ENCODE measurements around the gene C15orf61.

Gene C15orf61

GRCh38 chr15:67511606-67512005 lies 9.3 kb upstream of the C15orf61 start:
- no peaks in the 10 kb centered on the region for H3K79me1 ChIP-seq (ENCODE audit: low read length)
- no peaks in the 10 kb centered on the region for H3K36me3 ChIP-seq (ENCODE audit: control insufficient read depth in 1 of 2, insufficient read depth in 2 of 2, low read length in 2 of 2)
- no CpG with 5 or more reads among the region's 3 CpGs for WGBS (ENCODE audit: extremely low coverage, insufficient coverage, insufficient read length)
- no peak overlapping the region for H2AK5ac ChIP-seq (ENCODE audit: low read length)
- H3K79me2 ChIP-seq (ENCODE audit: control insufficient read depth, insufficient read depth, low read length, poor library complexity) = no peaks in the 10 kb centered on the region
- H3K14ac ChIP-seq (ENCODE audit: low read length) = no peak overlapping the region
- no peak overlapping the region for H3K4me3 ChIP-seq (ENCODE audit: low read depth, low read length)
- H2BK5ac ChIP-seq (ENCODE audit: low read depth, low read length, poor library complexity) = no peak overlapping the region
- DNase-seq = no peak
- H3K18ac ChIP-seq (ENCODE audit: low read length) = no peak overlapping the region
- no peak overlapping the region for H3K27ac ChIP-seq (ENCODE audit: low read depth, low read length)
- H2BK12ac ChIP-seq (ENCODE audit: low read length) = no peak overlapping the region
- no peak overlapping the region for H2AFZ ChIP-seq (ENCODE audit: insufficient read depth, low read length, poor library complexity)
- H3K27me3 ChIP-seq (ENCODE audit: insufficient read depth, low read length) = no peaks in the 10 kb centered on the region
- H3K9me3 ChIP-seq (ENCODE audit: insufficient read depth, low read depth, low read length) = no peaks in the 10 kb centered on the region
- H3K4me1 ChIP-seq (ENCODE audit: control insufficient read depth in 1 of 2, insufficient read depth in 2 of 2, low read length in 2 of 2) = no peaks in the 10 kb centered on the region
- no peak overlapping the region for H3K23ac ChIP-seq (ENCODE audit: low read length)
- H3K4me2 ChIP-seq (ENCODE audit: low read length) = no peak overlapping the region
- H4K12ac ChIP-seq (ENCODE audit: low read depth, low read length) = no peak overlapping the region
- H3K4ac ChIP-seq (ENCODE audit: low read depth, low read length) = no peak overlapping the region
- H4K91ac ChIP-seq (ENCODE audit: low read depth, low read length) = no peak overlapping the region
- no peak overlapping the region for H3K9ac ChIP-seq (ENCODE audit: low read length)
- H2BK120ac ChIP-seq (ENCODE audit: insufficient read depth, low read length, poor library complexity) = no peak overlapping the region
- H4K8ac ChIP-seq (ENCODE audit: low read depth, low read length) = no peak overlapping the region

GRCh38 chr15:67512140-67512539 lies 8.8 kb upstream of the C15orf61 start:
- H3K36me3 ChIP-seq (ENCODE audit: control insufficient read depth in 1 of 2, insufficient read depth in 2 of 2, low read length in 2 of 2) = no peaks in the 10 kb centered on the region
- no peak overlapping the region for H3K23ac ChIP-seq (ENCODE audit: low read length)
- H3K27ac ChIP-seq (ENCODE audit: low read depth, low read length) = no peak overlapping the region
- WGBS (ENCODE audit: extremely low coverage, insufficient coverage, insufficient read length) = no CpG with 5 or more reads among the region's 3 CpGs
- no peak overlapping the region for H4K8ac ChIP-seq (ENCODE audit: low read depth, low read length)
- H3K18ac ChIP-seq (ENCODE audit: low read length) = no peak overlapping the region
- no peak overlapping the region for H3K9ac ChIP-seq (ENCODE audit: low read length)
- H3K4me1 ChIP-seq (ENCODE audit: control insufficient read depth in 1 of 2, insufficient read depth in 2 of 2, low read length in 2 of 2) = no peaks in the 10 kb centered on the region
- H2AFZ ChIP-seq (ENCODE audit: insufficient read depth, low read length, poor library complexity) = no peak overlapping the region
- H3K4me3 ChIP-seq (ENCODE audit: low read depth, low read length) = no peak overlapping the region
- H3K4ac ChIP-seq (ENCODE audit: low read depth, low read length) = no peak overlapping the region
- no peaks in the 10 kb centered on the region for H3K79me2 ChIP-seq (ENCODE audit: control insufficient read depth, insufficient read depth, low read length, poor library complexity)
- no peak overlapping the region for H2BK12ac ChIP-seq (ENCODE audit: low read length)
- no peak overlapping the region for H3K14ac ChIP-seq (ENCODE audit: low read length)
- no peak overlapping the region for H2AK5ac ChIP-seq (ENCODE audit: low read length)
- no peaks in the 10 kb centered on the region for H3K27me3 ChIP-seq (ENCODE audit: insufficient read depth, low read length)
- no peaks in the 10 kb centered on the region for H3K9me3 ChIP-seq (ENCODE audit: insufficient read depth, low read depth, low read length)
- H4K91ac ChIP-seq (ENCODE audit: low read depth, low read length) = no peak overlapping the region
- no peak overlapping the region for H2BK120ac ChIP-seq (ENCODE audit: insufficient read depth, low read length, poor library complexity)
- H3K4me2 ChIP-seq (ENCODE audit: low read length) = no peak overlapping the region
- no peaks in the 10 kb centered on the region for H3K79me1 ChIP-seq (ENCODE audit: low read length)
- no peak overlapping the region for H4K12ac ChIP-seq (ENCODE audit: low read depth, low read length)
- no peak for DNase-seq
- H2BK5ac ChIP-seq (ENCODE audit: low read depth, low read length, poor library complexity) = no peak overlapping the region

- Histone ChIP-seq H2BK12ac (ENCODE audit: low read length) (no peak overlapping the region), H3K4ac (ENCODE audit: low read depth, low read length) (no peak overlapping the region), H3K79me2 (ENCODE audit: control insufficient read depth, insufficient read depth, low read length, poor library complexity) (no peaks in the 10 kb centered on the region), H3K23ac (ENCODE audit: low read length) (no peak overlapping the region), H3K9me3 (ENCODE audit: insufficient read depth, low read depth, low read length) (no peaks in the 10 kb centered on the region), H3K36me3 (ENCODE audit: control insufficient read depth in 1 of 2, insufficient read depth in 2 of 2, low read length in 2 of 2) (no peaks in the 10 kb centered on the region), H3K4me1 (ENCODE audit: control insufficient read depth in 1 of 2, insufficient read depth in 2 of 2, low read length in 2 of 2) (no peaks in the 10 kb centered on the region), H4K91ac (ENCODE audit: low read depth, low read length) (no peak overlapping the region), H2AK5ac (ENCODE audit: low read length) (no peak overlapping the region), H4K12ac (ENCODE audit: low read depth, low read length) (no peak overlapping the region), H4K8ac (ENCODE audit: low read depth, low read length) (no peak overlapping the region), H2BK5ac (ENCODE audit: low read depth, low read length, poor library complexity) (no peak overlapping the region), H3K9ac (ENCODE audit: low read length) (no peak overlapping the region), H3K79me1 (ENCODE audit: low read length) (no peaks in the 10 kb centered on the region), H3K27ac (ENCODE audit: low read depth, low read length) (no peak overlapping the region), H3K27me3 (ENCODE audit: insufficient read depth, low read length) (no peaks in the 10 kb centered on the region), H3K18ac (ENCODE audit: low read length) (no peak overlapping the region), H2BK120ac (ENCODE audit: insufficient read depth, low read length, poor library complexity) (no peak overlapping the region), H2AFZ (ENCODE audit: insufficient read depth, low read length, poor library complexity) (no peak overlapping the region), H3K4me2 (ENCODE audit: low read length) (no peak overlapping the region), H3K4me3 (ENCODE audit: low read depth, low read length) (no peak overlapping the region), H3K14ac (ENCODE audit: low read length) (no peak overlapping the region)
- no CpG with 5 or more reads among the region's 9 CpGs for WGBS (ENCODE audit: extremely low coverage, insufficient coverage, insufficient read length)
- DNase-seq = no peak
These were observed 7.8 kb upstream of the C15orf61 start for GRCh38 chr15:67512933-67513714.

GRCh38 chr15:67515090-67515489 lies 5.8 kb upstream of the C15orf61 start:
- Histone ChIP-seq H4K8ac (ENCODE audit: low read depth, low read length) (no peak overlapping the region), H3K9ac (ENCODE audit: low read length) (no peak overlapping the region), H2AFZ (ENCODE audit: insufficient read depth, low read length, poor library complexity) (no peak overlapping the region), H2BK12ac (ENCODE audit: low read length) (no peak overlapping the region), H2BK120ac (ENCODE audit: insufficient read depth, low read length, poor library complexity) (no peak overlapping the region), H3K4ac (ENCODE audit: low read depth, low read length) (no peak overlapping the region), H3K23ac (ENCODE audit: low read length) (no peak overlapping the region), H4K12ac (ENCODE audit: low read depth, low read length) (no peak overlapping the region), H3K27ac (ENCODE audit: low read depth, low read length) (no peak overlapping the region), H3K36me3 (ENCODE audit: control insufficient read depth in 1 of 2, insufficient read depth in 2 of 2, low read length in 2 of 2) (no peaks in the 10 kb centered on the region), H3K79me2 (ENCODE audit: control insufficient read depth, insufficient read depth, low read length, poor library complexity) (no peaks in the 10 kb centered on the region), H3K4me2 (ENCODE audit: low read length) (no peak overlapping the region), H3K9me3 (ENCODE audit: insufficient read depth, low read depth, low read length) (no peaks in the 10 kb centered on the region), H4K91ac (ENCODE audit: low read depth, low read length) (no peak overlapping the region), H3K27me3 (ENCODE audit: insufficient read depth, low read length) (no peaks in the 10 kb centered on the region), H3K18ac (ENCODE audit: low read length) (no peak overlapping the region), H2BK5ac (ENCODE audit: low read depth, low read length, poor library complexity) (no peak overlapping the region), H3K4me3 (ENCODE audit: low read depth, low read length) (no peak overlapping the region), H3K79me1 (ENCODE audit: low read length) (no peaks in the 10 kb centered on the region), H3K14ac (ENCODE audit: low read length) (no peak overlapping the region), H3K4me1 (ENCODE audit: control insufficient read depth in 1 of 2, insufficient read depth in 2 of 2, low read length in 2 of 2) (no peaks in the 10 kb centered on the region), H2AK5ac (ENCODE audit: low read length) (no peak overlapping the region)
- no peak for DNase-seq
- no CpG with 5 or more reads among the region's 3 CpGs for WGBS (ENCODE audit: extremely low coverage, insufficient coverage, insufficient read length)
